HEK293 (cell line): ENCODE results near the gene TTC33.

ENCODE experiments used
- EGR2 ChIP-seq: fragments of 450-650 bp; formaldehyde crosslinking; IDR thresholded peaks from 2 replicates; pipeline ENCODE4 v1.5.1; 2016; ENCODE audit warnings: low read depth, missing biosample characterization, missing genetic modification characterization
- KLF1 ChIP-seq: fragments of 450-650 bp; formaldehyde crosslinking; IDR thresholded peaks from 2 replicates; pipeline ENCODE4 v1.5.1; 2016; ENCODE audit warnings: missing biosample characterization, missing genetic modification characterization
- KLF10 ChIP-seq: fragments of 450-650 bp; IDR thresholded peaks from 2 replicates; pipeline ENCODE4 v1.5.1; 2018; ENCODE audit warnings: missing biosample characterization, mild to moderate bottlenecking, missing genetic modification characterization
- KLF16 ChIP-seq: fragments of 450-650 bp; formaldehyde crosslinking; IDR thresholded peaks from 2 replicates; pipeline ENCODE4 v1.5.1; 2017; ENCODE audit warnings: missing biosample characterization, missing genetic modification characterization
- MYNN ChIP-seq: fragments of 450-650 bp; formaldehyde crosslinking; IDR thresholded peaks from 2 replicates; pipeline ENCODE4 v1.5.1; 2016; ENCODE audit warnings: missing biosample characterization, missing genetic modification characterization, borderline replicate concordance
- OSR2 ChIP-seq: fragments of 450-650 bp; formaldehyde crosslinking; IDR thresholded peaks from 2 replicates; pipeline ENCODE4 v1.5.1; 2016; ENCODE audit warnings: missing biosample characterization, missing genetic modification characterization
- PRDM1 ChIP-seq: fragments of 450-650 bp; formaldehyde crosslinking; IDR thresholded peaks from 2 replicates; pipeline ENCODE4; 2016; ENCODE audit warnings: missing biosample characterization, missing genetic modification characterization
- RBAK ChIP-seq: fragments of 450-650 bp; formaldehyde crosslinking; IDR thresholded peaks from 2 replicates; pipeline ENCODE4 v1.5.1; 2016; ENCODE audit warnings: missing biosample characterization, missing genetic modification characterization
- WT1 ChIP-seq: fragments of 450-650 bp; formaldehyde crosslinking; IDR thresholded peaks from 2 replicates; pipeline ENCODE4 v1.5.1; 2016; ENCODE audit warnings: missing biosample characterization, missing genetic modification characterization
- YY2 ChIP-seq: fragments of 450-650 bp; formaldehyde crosslinking; IDR thresholded peaks from 2 replicates; pipeline ENCODE4 v1.5.1; 2016; ENCODE audit warnings: missing biosample characterization, missing genetic modification characterization
- ZBTB1 ChIP-seq: fragments of 450-650 bp; formaldehyde crosslinking; IDR thresholded peaks from 2 replicates; pipeline ENCODE4 v1.5.1; 2016; ENCODE audit warnings: missing biosample characterization, missing genetic modification characterization
- ZBTB20 ChIP-seq: fragments of 450-650 bp; formaldehyde crosslinking; IDR thresholded peaks from 2 replicates; pipeline ENCODE4 v1.5.1; 2016; ENCODE audit warnings: missing biosample characterization, missing genetic modification characterization
- ZEB2 ChIP-seq: fragments of 450-650 bp; formaldehyde crosslinking; IDR thresholded peaks from 2 replicates; pipeline ENCODE4 v1.5.1; 2016; ENCODE audit warnings: missing biosample characterization, missing genetic modification characterization
- ZFP3 ChIP-seq: fragments of 450-650 bp; formaldehyde crosslinking; IDR thresholded peaks from 2 replicates; pipeline ENCODE4 v1.5.1; 2016; ENCODE audit warnings: low read depth, missing biosample characterization, missing genetic modification characterization
- ZNF169 ChIP-seq: fragments of 450-650 bp; formaldehyde crosslinking; IDR thresholded peaks from 2 replicates; pipeline ENCODE4 v1.5.1; 2016; ENCODE audit warnings: missing biosample characterization, missing genetic modification characterization
- ZNF214 ChIP-seq: fragments of 450-650 bp; formaldehyde crosslinking; IDR thresholded peaks from 2 replicates; pipeline ENCODE4 v1.5.1; 2017; ENCODE audit warnings: missing biosample characterization, mild to moderate bottlenecking, missing genetic modification characterization, borderline replicate concordance
- ZNF292 ChIP-seq: fragments of 450-650 bp; formaldehyde crosslinking; IDR thresholded peaks from 2 replicates; pipeline ENCODE4 v1.5.1; 2016; ENCODE audit warnings: low read depth, missing biosample characterization, missing genetic modification characterization, borderline replicate concordance
- ZNF366 ChIP-seq: fragments of 450-650 bp; formaldehyde crosslinking; conservative IDR thresholded peaks from 2 replicates; pipeline ENCODE4 v1.5.1; 2016; ENCODE audit warnings: missing biosample characterization, missing genetic modification characterization
- ZNF501 ChIP-seq: fragments of 450-650 bp; formaldehyde crosslinking; IDR thresholded peaks from 2 replicates; pipeline ENCODE4 v1.5.1; 2016; ENCODE audit warnings: missing biosample characterization, missing genetic modification characterization
- ZNF548 ChIP-seq: fragments of 450-650 bp; formaldehyde crosslinking; IDR thresholded peaks from 2 replicates; pipeline ENCODE4 v1.5.1; 2016; ENCODE audit warnings: missing biosample characterization, missing genetic modification characterization
- ZNF549 ChIP-seq: fragments of 450-650 bp; IDR thresholded peaks from 2 replicates; pipeline ENCODE4 v1.5.1; 2018; ENCODE audit warnings: missing biosample characterization, missing genetic modification characterization, mild to moderate bottlenecking, inconsistent platforms, moderate library complexity
- ZNF560 ChIP-seq: fragments of 450-650 bp; formaldehyde crosslinking; IDR thresholded peaks from 2 replicates; pipeline ENCODE4 v1.5.1; 2017; ENCODE audit warnings: missing biosample characterization, missing genetic modification characterization, borderline replicate concordance
- ZNF596 ChIP-seq: fragments of 450-650 bp; IDR thresholded peaks from 2 replicates; pipeline ENCODE4 v1.5.0; 2018; ENCODE audit warnings: missing biosample characterization, mild to moderate bottlenecking, missing genetic modification characterization, moderate library complexity
- ZNF660 ChIP-seq: fragments of 450-650 bp; IDR thresholded peaks from 2 replicates; pipeline ENCODE4 v1.5.1; 2018; ENCODE audit warnings: missing biosample characterization, mild to moderate bottlenecking, missing genetic modification characterization
- ZNF677 ChIP-seq: fragments of 450-650 bp; IDR thresholded peaks from 2 replicates; pipeline ENCODE4 v1.5.0; 2018; ENCODE audit warnings: missing biosample characterization, mild to moderate bottlenecking, missing genetic modification characterization, moderate library complexity
- ZNF776 ChIP-seq: fragments of 450-650 bp; formaldehyde crosslinking; IDR thresholded peaks from 2 replicates; pipeline ENCODE4 v1.5.0; 2017; ENCODE audit warnings: missing biosample characterization, missing genetic modification characterization, borderline replicate concordance
- ZNF785 ChIP-seq: fragments of 450-650 bp; formaldehyde crosslinking; IDR thresholded peaks from 2 replicates; pipeline ENCODE4 v1.5.1; 2016; ENCODE audit warnings: missing biosample characterization, missing genetic modification characterization
- ZSCAN23 ChIP-seq: fragments of 450-650 bp; formaldehyde crosslinking; IDR thresholded peaks from 2 replicates; pipeline ENCODE4 v1.5.1; 2016; ENCODE audit warnings: missing biosample characterization, missing genetic modification characterization
- TF ChIP-seq, protein P1 (sequence below): fragments of 450-650 bp; formaldehyde crosslinking; conservative IDR thresholded peaks from 2 replicates; pipeline ENCODE4 v1.5.1; 2016; ENCODE audit warnings: low read depth, missing biosample characterization, missing genetic modification characterization
- TF ChIP-seq, protein P2 (sequence below): fragments of 450-650 bp; formaldehyde crosslinking; IDR thresholded peaks from 2 replicates; pipeline ENCODE4 v1.5.1; 2017; ENCODE audit warnings: missing biosample characterization, missing genetic modification characterization
- TF ChIP-seq, protein P3 (sequence below): fragments of 450-650 bp; formaldehyde crosslinking; IDR thresholded peaks from 2 replicates; pipeline ENCODE4 v1.5.1; 2017; ENCODE audit warnings: missing biosample characterization, missing genetic modification characterization
- TF ChIP-seq, protein P4 (sequence below): fragments of 450-650 bp; formaldehyde crosslinking; IDR thresholded peaks from 2 replicates; pipeline ENCODE4 v1.5.1; 2016; ENCODE audit warnings: missing biosample characterization, missing genetic modification characterization
- TF ChIP-seq, protein P5 (sequence below): fragments of 450-650 bp; formaldehyde crosslinking; IDR thresholded peaks from 2 replicates; pipeline ENCODE4 v1.5.1; 2016; ENCODE audit warnings: missing biosample characterization, missing genetic modification characterization

The TTC33 gene

DNA sequence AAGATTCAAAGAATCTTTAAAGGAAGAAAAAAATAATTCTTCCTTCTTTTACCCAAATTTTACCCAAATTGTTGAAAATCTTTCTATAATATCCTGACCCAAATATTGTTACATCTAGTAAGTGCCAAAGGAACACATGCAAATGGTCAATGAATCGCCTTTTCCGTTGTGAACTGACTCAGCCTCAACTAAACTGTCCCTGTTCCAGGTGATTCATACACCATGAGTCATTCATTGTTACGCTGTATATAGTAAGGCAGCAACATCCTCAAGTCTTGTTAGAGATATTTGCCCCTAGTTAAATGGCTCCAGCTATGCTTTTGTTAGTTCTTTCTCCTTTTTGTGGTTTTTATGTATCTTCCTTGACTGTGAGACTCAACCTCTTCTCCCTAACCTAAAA, 66.3 kb downstream of the TTC33 start (continued):
- no peak for TF ChIP-seq ZNF501 (tag by site-specific recombination)
- no peak for TF ChIP-seq ZSCAN23 (tag by site-specific recombination)
- no peak for TF ChIP-seq OSR2 (tag by site-specific recombination)
- no peak for TF ChIP-seq ZNF169 (tag by site-specific recombination)
- 0 out of 2 replicates have a peak, but pooled peaks have one; percentile 45 for TF ChIP-seq ZNF366
- TF ChIP-seq ZNF776 (tag by site-specific recombination), result no peak
- TF ChIP-seq, protein P1, sequence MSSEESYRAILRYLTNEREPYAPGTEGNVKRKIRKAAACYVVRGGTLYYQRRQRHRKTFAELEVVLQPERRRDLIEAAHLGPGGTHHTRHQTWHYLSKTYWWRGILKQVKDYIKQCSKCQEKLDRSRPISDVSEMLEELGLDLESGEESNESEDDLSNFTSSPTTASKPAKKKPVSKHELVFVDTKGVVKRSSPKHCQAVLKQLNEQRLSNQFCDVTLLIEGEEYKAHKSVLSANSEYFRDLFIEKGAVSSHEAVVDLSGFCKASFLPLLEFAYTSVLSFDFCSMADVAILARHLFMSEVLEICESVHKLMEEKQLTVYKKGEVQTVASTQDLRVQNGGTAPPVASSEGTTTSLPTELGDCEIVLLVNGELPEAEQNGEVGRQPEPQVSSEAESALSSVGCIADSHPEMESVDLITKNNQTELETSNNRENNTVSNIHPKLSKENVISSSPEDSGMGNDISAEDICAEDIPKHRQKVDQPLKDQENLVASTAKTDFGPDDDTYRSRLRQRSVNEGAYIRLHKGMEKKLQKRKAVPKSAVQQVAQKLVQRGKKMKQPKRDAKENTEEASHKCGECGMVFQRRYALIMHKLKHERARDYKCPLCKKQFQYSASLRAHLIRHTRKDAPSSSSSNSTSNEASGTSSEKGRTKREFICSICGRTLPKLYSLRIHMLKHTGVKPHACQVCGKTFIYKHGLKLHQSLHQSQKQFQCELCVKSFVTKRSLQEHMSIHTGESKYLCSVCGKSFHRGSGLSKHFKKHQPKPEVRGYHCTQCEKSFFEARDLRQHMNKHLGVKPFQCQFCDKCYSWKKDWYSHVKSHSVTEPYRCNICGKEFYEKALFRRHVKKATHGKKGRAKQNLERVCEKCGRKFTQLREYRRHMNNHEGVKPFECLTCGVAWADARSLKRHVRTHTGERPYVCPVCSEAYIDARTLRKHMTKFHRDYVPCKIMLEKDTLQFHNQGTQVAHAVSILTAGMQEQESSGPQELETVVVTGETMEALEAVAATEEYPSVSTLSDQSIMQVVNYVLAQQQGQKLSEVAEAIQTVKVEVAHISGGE (tag by site-specific recombination), result no peak
- no peak for TF ChIP-seq ZNF785 (tag by site-specific recombination)
- TF ChIP-seq ZNF560 (tag by site-specific recombination), result no peak
- no peak for TF ChIP-seq EGR2
- no peak for TF ChIP-seq KLF16 (tag by site-specific recombination)
- peak; percentile 74; the same call in 1 of the 2 replicates for TF ChIP-seq ZNF660 (tag by site-specific recombination)
- no peak for TF ChIP-seq ZNF596 (tag by site-specific recombination)
- no peak for TF ChIP-seq ZNF292 (tag by site-specific recombination)
- no peak for TF ChIP-seq ZFP3 (tag by site-specific recombination)
- no peak for TF ChIP-seq KLF1
- no peak for TF ChIP-seq ZNF677 (tag by site-specific recombination)
- TF ChIP-seq, protein P2, sequence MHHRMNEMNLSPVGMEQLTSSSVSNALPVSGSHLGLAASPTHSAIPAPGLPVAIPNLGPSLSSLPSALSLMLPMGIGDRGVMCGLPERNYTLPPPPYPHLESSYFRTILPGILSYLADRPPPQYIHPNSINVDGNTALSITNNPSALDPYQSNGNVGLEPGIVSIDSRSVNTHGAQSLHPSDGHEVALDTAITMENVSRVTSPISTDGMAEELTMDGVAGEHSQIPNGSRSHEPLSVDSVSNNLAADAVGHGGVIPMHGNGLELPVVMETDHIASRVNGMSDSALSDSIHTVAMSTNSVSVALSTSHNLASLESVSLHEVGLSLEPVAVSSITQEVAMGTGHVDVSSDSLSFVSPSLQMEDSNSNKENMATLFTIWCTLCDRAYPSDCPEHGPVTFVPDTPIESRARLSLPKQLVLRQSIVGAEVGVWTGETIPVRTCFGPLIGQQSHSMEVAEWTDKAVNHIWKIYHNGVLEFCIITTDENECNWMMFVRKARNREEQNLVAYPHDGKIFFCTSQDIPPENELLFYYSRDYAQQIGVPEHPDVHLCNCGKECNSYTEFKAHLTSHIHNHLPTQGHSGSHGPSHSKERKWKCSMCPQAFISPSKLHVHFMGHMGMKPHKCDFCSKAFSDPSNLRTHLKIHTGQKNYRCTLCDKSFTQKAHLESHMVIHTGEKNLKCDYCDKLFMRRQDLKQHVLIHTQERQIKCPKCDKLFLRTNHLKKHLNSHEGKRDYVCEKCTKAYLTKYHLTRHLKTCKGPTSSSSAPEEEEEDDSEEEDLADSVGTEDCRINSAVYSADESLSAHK (tag by site-specific recombination), result no peak
- no peak for TF ChIP-seq KLF10 (tag by site-specific recombination)
- TF ChIP-seq ZBTB20 (tag by site-specific recombination), result no peak
- no peak for TF ChIP-seq ZNF549 (tag by site-specific recombination)
- TF ChIP-seq RBAK, result no peak
- 0 out of 2 replicates have a peak, but pooled peaks have one; percentile 37 for TF ChIP-seq ZEB2 (tag by site-specific recombination)
- TF ChIP-seq, protein P3, sequence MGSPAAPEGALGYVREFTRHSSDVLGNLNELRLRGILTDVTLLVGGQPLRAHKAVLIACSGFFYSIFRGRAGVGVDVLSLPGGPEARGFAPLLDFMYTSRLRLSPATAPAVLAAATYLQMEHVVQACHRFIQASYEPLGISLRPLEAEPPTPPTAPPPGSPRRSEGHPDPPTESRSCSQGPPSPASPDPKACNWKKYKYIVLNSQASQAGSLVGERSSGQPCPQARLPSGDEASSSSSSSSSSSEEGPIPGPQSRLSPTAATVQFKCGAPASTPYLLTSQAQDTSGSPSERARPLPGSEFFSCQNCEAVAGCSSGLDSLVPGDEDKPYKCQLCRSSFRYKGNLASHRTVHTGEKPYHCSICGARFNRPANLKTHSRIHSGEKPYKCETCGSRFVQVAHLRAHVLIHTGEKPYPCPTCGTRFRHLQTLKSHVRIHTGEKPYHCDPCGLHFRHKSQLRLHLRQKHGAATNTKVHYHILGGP, result no peak
- TF ChIP-seq PRDM1, result peak; percentile 76
- TF ChIP-seq, protein P4, sequence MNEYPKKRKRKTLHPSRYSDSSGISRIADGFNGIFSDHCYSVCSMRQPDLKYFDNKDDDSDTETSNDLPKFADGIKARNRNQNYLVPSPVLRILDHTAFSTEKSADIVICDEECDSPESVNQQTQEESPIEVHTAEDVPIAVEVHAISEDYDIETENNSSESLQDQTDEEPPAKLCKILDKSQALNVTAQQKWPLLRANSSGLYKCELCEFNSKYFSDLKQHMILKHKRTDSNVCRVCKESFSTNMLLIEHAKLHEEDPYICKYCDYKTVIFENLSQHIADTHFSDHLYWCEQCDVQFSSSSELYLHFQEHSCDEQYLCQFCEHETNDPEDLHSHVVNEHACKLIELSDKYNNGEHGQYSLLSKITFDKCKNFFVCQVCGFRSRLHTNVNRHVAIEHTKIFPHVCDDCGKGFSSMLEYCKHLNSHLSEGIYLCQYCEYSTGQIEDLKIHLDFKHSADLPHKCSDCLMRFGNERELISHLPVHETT, result 0 out of 2 replicates have a peak, but pooled peaks have one; percentile 60
- no peak for TF ChIP-seq MYNN
- TF ChIP-seq ZNF214 (tag by site-specific recombination), result no peak
- TF ChIP-seq WT1, result no peak
- TF ChIP-seq ZBTB1 (tag by site-specific recombination), result no peak
- no peak for TF ChIP-seq ZNF548 (tag by site-specific recombination)
- TF ChIP-seq, protein P5, sequence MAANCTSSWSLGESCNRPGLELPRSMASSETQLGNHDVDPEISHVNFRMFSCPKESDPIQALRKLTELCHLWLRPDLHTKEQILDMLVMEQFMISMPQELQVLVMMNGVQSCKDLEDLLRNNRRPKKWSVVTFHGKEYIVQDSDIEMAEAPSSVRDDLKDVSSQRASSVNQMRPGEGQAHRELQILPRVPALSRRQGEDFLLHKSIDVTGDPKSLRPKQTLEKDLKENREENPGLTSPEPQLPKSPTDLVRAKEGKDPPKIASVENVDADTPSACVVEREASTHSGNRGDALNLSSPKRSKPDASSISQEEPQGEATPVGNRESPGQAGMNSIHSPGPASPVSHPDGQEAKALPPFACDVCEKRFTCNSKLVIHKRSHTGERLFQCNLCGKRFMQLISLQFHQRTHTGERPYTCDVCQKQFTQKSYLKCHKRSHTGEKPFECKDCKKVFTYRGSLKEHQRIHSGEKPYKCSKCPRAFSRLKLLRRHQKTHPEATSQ (tag by site-specific recombination), result no peak
- no peak for TF ChIP-seq YY2 (tag by site-specific recombination)
